Retinal pigment epithelial cell (primary cell): ENCODE results near the gene HNF1B.

Experiments
- DNase-seq: peaks from one replicate; pipeline ENCODE4 v3.0.0-alpha.2; 2010; ENCODE audit warnings: low read depth
- H3K4me3 ChIP-seq: 2 replicates; pipeline ENCODE4 v1.5.1; 2011; ENCODE audit warnings: mild to moderate bottlenecking, low read length, control low read depth, moderate library complexity
- CTCF ChIP-seq: conservative IDR thresholded peaks from 2 replicates; pipeline ENCODE4 v1.5.1; 2011; ENCODE audit warnings: low read depth, low read length, control low read depth, inconsistent platforms

HNF1B gene

GRCh38 chr17:37708008-37708615 lies 36.7 kb downstream of the HNF1B start:
- no peak for TF ChIP-seq CTCF
- no peak overlapping the region for H3K4me3 ChIP-seq
- no peak for DNase-seq

DNA sequence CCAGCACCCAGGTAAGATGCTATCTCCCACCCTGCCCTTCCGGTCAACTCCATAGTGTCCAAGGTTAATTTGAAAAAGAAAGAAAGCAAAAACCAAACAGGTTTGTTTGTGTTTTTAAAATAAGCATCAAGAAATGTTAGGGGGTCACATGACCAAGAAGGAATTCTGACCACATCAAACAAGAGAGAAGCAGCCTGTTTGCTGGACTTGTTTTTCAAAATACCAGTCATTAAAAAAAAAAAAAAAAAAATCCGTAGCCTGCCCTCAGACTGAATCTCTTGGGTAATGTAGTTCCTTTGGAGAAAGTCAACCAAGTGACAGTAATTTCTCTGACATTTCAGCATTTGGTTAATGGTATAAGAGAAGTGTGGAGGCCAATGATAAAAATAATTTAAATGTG lies 38.4 kb downstream of the HNF1B start:
- H3K4me3 ChIP-seq = no peak overlapping the region
- TF ChIP-seq CTCF = no peak
- no peak for DNase-seq

DNA sequence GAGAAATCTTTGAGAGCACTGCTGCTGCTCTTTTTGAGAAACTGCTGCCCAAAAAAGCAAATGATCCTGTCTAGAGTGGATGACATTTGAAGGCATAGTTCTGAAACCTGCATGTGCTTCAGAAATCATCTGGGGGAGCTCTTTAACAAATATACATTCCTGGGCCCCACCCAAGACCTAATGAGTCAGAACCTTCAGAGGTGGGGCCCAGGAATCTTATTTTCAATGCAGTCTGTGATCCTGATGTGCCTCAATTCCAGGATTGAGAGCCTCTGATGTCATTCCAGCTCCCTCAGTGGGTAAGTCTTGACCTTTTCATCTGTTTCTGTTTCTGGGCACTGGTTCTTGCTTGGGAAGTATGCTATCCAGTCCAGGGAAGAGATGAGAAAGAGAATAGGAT lies 42.3 kb downstream of the HNF1B start:
- TF ChIP-seq CTCF = no peak
- no peak overlapping the region for H3K4me3 ChIP-seq
- peak; percentile 23 for DNase-seq

DNA sequence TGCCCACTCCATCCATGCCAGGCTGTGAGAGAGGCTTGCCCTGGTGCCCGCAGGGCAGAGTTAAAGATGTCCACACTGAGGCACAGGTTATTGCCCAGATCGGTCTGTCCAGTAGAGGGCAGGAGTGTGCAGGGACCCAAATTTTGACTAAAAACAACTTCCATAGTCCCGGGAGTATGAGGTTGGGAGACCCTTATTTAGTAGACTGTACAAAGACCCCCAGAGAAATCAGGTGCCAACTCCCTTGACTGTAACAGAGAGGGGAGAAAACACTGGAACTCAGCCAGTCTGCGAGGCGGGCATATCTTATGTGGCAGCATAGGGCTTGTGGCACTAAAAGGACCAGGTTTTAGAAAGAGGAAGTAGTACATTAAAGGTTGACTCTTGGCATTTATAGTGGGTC lies 43.4 kb downstream of the HNF1B start:
- H3K4me3 ChIP-seq = no peak overlapping the region
- DNase-seq = no peak

GRCh38 chr17:37700881-37701280 lies 44.0 kb downstream of the HNF1B start:
- DNase-seq = no peak
- H3K4me3 ChIP-seq = no peak overlapping the region
- TF ChIP-seq CTCF = no peak

More for the DNA sequence above, 43.4 kb downstream of the HNF1B start:
- peak; percentile 74 for TF ChIP-seq CTCF

GRCh38 chr17:37699285-37699973 lies 45.4 kb downstream of the HNF1B start:
- TF ChIP-seq CTCF = no peak
- no peak for DNase-seq
- no peak overlapping the region for H3K4me3 ChIP-seq

GRCh38 chr17:37698911-37699255 lies 46.0 kb downstream of the HNF1B start:
- TF ChIP-seq CTCF = no peak
- H3K4me3 ChIP-seq = no peak overlapping the region
- no peak for DNase-seq
